Measurements from ENCODE around the gene AFF1.
"Not testable (repeated sequence)": the region's sequence is repeated elsewhere in the genome, so short reads cannot be mapped to it uniquely, and the experiment has no call there.

The AFF1 gene

GRCh38 chr4:87012265-87012953, 77.6 kb downstream of the AFF1 start:
- no peak overlapping the region for H3K4me3 ChIP-seq (ENCODE audit: low read depth, low read length)
- no peak for DNase-seq (ENCODE audit: low read depth)
- in situ Hi-C loops (cut with HindIII; ENCODE audit: low sequenced_read_pairs), result loop anchor here (5.0 kb wide), 1 partner anchor 90 kb away; no protein-coding TSS in a partner anchor
- TF ChIP-seq CTCF (IDR thresholded peaks at IDR 0.05; ENCODE audit: low read depth, low read length, missing control alignments), result no peak

GRCh38 chr4:87012954-87013308, 78.1 kb downstream of the AFF1 start:
- DNase-seq (ENCODE audit: low read depth); H3K4me3 ChIP-seq (ENCODE audit: low read depth, low read length): not testable (repeated sequence)
- in situ Hi-C loops (cut with HindIII; ENCODE audit: low sequenced_read_pairs), result loop anchor here (5.0 kb wide), 1 partner anchor 91 kb away; no protein-coding TSS in a partner anchor

DNA sequence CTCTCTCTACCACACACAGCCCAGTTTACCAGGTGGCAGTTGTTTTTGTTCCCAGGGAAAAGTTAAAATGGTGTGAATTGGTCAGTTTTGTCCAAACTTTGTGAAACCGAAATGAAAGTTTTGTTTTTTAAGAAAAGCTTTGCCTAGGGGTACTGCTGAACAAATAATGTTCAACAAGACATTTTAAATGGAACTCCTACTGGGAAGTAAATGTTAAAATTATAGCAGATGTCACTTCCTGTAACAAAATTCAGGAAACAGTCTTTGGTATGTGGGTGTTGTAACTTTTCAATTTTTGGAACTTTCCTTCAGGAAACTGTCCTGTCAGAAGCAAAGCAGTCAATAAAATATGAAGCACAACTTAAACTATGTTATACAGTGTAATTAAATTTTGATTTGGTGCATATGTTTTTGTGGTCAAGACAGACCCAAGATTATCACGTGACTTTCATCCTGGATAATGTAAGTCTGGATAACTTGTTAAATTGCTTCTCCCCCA, 79.5 kb downstream of the AFF1 start:
- TF ChIP-seq CTCF (IDR thresholded peaks at IDR 0.05; ENCODE audit: low read depth, low read length, missing control alignments), result no peak
- no peak overlapping the region for H3K4me3 ChIP-seq (ENCODE audit: low read depth, low read length)
- in situ Hi-C loops (cut with HindIII; ENCODE audit: low sequenced_read_pairs), result loop anchor here (5.0 kb wide), 1 partner anchor 92 kb away; no protein-coding TSS in a partner anchor
- no peak for DNase-seq (ENCODE audit: low read depth)

DNA sequence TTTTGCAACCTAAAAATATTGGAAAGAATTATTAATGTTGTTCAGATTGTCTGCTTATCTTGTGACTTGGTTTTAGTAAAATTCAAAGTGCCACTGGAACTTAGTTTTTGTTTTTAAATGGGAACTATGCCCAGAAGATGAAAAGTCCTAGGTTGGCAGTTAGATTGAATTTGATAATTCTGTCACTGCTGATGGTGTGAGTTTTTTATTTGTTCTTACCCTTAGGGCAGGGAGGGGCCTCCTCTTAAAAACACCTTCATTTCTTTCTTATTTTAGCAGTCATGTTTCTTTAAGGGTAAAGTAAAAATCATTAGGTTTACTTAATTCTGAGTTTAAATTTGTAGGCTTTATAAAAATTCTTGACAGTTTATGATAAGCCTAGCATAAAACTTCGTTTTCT, 80.6 kb downstream of the AFF1 start:
- H3K4me3 ChIP-seq (ENCODE audit: low read depth, low read length), result no peak overlapping the region
- no peak for TF ChIP-seq CTCF (IDR thresholded peaks at IDR 0.05; ENCODE audit: low read depth, low read length, missing control alignments)
- no peak for DNase-seq (ENCODE audit: low read depth)
- in situ Hi-C loops (cut with HindIII; ENCODE audit: low sequenced_read_pairs), result no loop called here

DNA sequence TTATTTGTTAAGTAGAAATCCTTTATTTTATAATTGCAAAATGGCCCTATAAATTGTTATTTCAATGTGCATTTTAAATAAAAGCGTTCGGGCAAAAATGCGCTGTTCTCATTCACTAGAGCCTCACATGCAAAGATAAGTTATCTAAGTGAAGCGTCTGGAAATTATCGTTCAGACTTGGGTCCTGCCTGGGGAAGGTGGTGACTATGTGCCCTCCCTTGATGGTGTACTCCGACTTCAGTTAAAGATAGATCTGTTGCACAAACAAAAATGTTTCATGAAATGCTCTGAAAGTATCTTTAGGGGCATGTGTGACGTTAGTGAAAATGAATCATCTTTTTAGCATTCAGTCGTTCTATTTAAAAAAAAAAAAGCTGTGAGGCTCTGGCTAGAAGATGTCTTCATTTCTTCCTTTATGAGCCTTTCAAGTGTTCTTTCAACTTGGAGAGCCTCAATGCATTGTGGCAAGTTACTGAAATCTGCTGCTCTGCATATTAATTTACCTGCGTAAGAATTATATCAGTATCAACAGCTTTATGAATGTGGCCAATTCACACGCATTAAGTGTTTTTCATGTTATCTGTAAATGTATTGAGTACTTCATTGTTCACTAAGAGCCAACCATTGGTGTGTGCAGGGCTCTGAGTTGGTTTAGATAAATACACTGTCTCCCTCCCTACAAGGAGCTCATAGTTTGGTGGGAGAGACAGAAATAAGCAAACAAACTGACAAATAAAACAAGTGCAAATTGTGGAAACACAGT, 83.0 kb downstream of the AFF1 start:
- DNase-seq (ENCODE audit: low read depth), result no peak
- no peak overlapping the region for H3K4me3 ChIP-seq (ENCODE audit: low read depth, low read length)
- no peak for TF ChIP-seq CTCF (IDR thresholded peaks at IDR 0.05; ENCODE audit: low read depth, low read length, missing control alignments)
- in situ Hi-C loops (cut with HindIII; ENCODE audit: low sequenced_read_pairs), result no loop called here

DNA sequence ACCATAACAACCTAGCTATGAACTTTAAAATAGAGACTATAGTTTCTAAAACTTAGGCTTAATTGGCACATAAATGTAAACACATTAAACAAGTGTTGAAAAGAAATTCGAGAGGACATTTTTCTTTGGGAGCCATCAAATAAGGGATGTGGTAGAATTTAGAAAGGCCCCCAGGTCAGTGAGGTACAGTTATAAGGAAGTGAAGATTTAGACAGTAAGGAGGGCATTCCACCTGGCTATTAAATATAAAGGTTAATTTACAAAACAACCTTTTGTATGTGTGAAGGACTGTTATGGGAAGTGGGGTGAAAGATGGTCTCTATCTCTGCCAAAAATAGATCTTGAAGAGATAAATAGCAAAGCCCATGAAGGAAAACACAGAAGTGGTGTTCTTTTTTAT, 83.9 kb downstream of the AFF1 start:
- no peak for TF ChIP-seq CTCF (IDR thresholded peaks at IDR 0.05; ENCODE audit: low read depth, low read length, missing control alignments)
- in situ Hi-C loops (cut with HindIII; ENCODE audit: low sequenced_read_pairs), result no loop called here
- H3K4me3 ChIP-seq (ENCODE audit: low read depth, low read length), result no peak overlapping the region
- DNase-seq (ENCODE audit: low read depth), result no peak

DNA sequence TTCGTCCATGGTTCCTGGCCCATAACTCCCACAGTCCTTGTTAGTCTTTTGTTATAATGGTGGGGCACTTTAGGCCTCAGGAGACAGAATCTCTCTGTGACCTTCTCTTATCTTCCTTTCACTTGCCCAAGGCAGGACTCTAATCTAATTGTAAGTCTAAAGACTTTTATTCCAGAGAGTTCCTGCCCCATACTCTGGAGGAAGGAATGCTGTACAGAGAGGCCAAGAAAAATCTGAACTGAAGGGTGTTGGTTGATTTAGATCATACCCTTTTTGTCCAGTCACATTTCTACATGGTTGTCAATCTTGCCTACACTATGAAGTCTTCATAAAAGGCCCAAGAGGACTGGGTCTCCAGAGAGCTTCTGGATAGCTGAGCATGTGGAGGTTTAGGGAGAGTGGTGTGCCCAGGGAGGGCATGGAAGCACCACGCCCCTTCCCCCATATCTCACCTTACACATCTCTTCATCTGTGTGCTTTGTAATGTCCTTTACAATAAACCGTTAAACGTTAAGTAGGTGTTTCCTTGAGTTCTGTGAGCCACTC, 84.5 kb downstream of the AFF1 start:
- no peak overlapping the region for H3K4me3 ChIP-seq (ENCODE audit: low read depth, low read length)
- in situ Hi-C loops (cut with HindIII; ENCODE audit: low sequenced_read_pairs), result no loop called here
- no peak for DNase-seq (ENCODE audit: low read depth)
- no peak for TF ChIP-seq CTCF (IDR thresholded peaks at IDR 0.05; ENCODE audit: low read depth, low read length, missing control alignments)

All from astrocyte of the cerebellum (primary cell).